GM12878 (cell line): ENCODE results near the gene DAPK2. TPM values are rescaled to one million over a fixed set of nuclear protein-coding genes. Genes with fewer than 3 reads are reported as not detected.

Experiments used
- ATAC-seq: fragments of 200-7000 bp; cut with Tn5 transposase; 3 replicates; pipeline ENCODE4 v1.9.1; 2020; ENCODE audit warnings: mild to moderate bottlenecking, moderate library complexity
- BruUV-seq: library from RNA; stranded (reverse); fragments of 400-500 nt; replicated peaks from 2 replicates; lab custom pipeline; 2021; lab: Mats Ljungman, UMichigan
- CTCF ChIA-PET: fragments of 300-600 bp; sonication (Branson Sonifier 250); formaldehyde crosslinking; extraction: SDS; loops from one replicate; lab custom pipeline; 2021; ENCODE audit warnings: inconsistent platforms; lab: Yijun Ruan, JAX
- POLR2A ChIA-PET: fragments of 350-600 bp; formaldehyde crosslinking; extraction: SDS; loops from one replicate; lab custom pipeline; 2021; ENCODE audit warnings: inconsistent platforms; lab: Charles Lee
- RAD21 ChIA-PET: fragments of 300-600 bp; sonication (Branson Sonifier 250); formaldehyde crosslinking; loops from one replicate; lab custom pipeline; 2023; ENCODE audit warnings: antibody characterized with exemption; ENCODE audit not compliant: unreplicated experiment; lab: Charles Lee
- SMC1A ChIA-PET: fragments of 300-600 bp; sonication (Branson Sonifier 250); formaldehyde crosslinking; loops from one replicate; lab custom pipeline; 2023; ENCODE audit not compliant: unreplicated experiment, uncharacterized antibody; lab: Charles Lee
- DNase-seq: peaks from one replicate; pipeline ENCODE4 v3.0.0-alpha.2; 2011; ENCODE audit warnings: low read depth, low spot score
- FAIRE-seq: peaks from 3 replicates; lab custom pipeline; 2011; peaks lifted over from hg19 to GRCh38; lab: Jason Lieb, UNC
- H2AFZ ChIP-seq: 2 replicates; pipeline ENCODE4 v1.6.0; 2011; ENCODE audit warnings: low read depth, low read length, control low read depth; ENCODE audit not compliant: control insufficient read depth
- H3K27ac ChIP-seq: 2 replicates; pipeline ENCODE4 v1.5.1; 2011; ENCODE audit warnings: control low read depth; ENCODE audit not compliant: control insufficient read depth, insufficient read depth
- H3K27me3 ChIP-seq, 2 experiments: replicated peaks in 1 of 2; 2 replicates each; pipeline versions ENCODE4 v1.6.0 to v1.6.1; 2011; ENCODE audit warnings: low read length in 1 of 2; ENCODE audit not compliant: control insufficient read depth in 2 of 2, insufficient read depth in 2 of 2
- H3K36me3 ChIP-seq, 2 experiments: 2 replicates each; pipeline ENCODE4 v1.5.1; 2011; ENCODE audit warnings: low read length in 1 of 2; ENCODE audit not compliant: control insufficient read depth in 2 of 2, insufficient read depth in 2 of 2
- H3K4me1 ChIP-seq: 2 replicates; pipeline ENCODE4 v1.6.1; 2011; ENCODE audit warnings: mild to moderate bottlenecking, low read length, moderate library complexity, mixed read lengths; ENCODE audit not compliant: control insufficient read depth, insufficient read depth
- H3K4me2 ChIP-seq: 2 replicates; pipeline ENCODE4 v1.6.0; 2011; ENCODE audit warnings: control low read depth; ENCODE audit not compliant: control insufficient read depth, insufficient read depth
- H3K4me3 ChIP-seq: fragments of 200-600 bp; sonication (generic); 2 replicates; pipeline ENCODE4 v1.5.1; 2016
- H3K79me2 ChIP-seq: 2 replicates; pipeline ENCODE4 v1.6.0; 2011; ENCODE audit warnings: low read length; ENCODE audit not compliant: control insufficient read depth, insufficient read depth
- H3K9ac ChIP-seq: 2 replicates; pipeline ENCODE4 v1.8.0; 2011; ENCODE audit warnings: low read length, control low read depth, mixed read lengths; ENCODE audit not compliant: control insufficient read depth, insufficient read depth
- H3K9me3 ChIP-seq: replicated peaks from 3 replicates; pipeline ENCODE4 v1.5.1; 2011; ENCODE audit warnings: mild to moderate bottlenecking, low read length; ENCODE audit not compliant: control insufficient read depth, insufficient read depth
- H4K20me1 ChIP-seq: 2 replicates; pipeline ENCODE4 v1.6.0; 2011; ENCODE audit not compliant: control insufficient read depth, insufficient read depth
- ATF7 ChIP-seq: fragments of 450-650 bp; IDR thresholded peaks from 2 replicates; pipeline ENCODE4 v1.6.1; 2016; ENCODE audit warnings: low read depth, mild to moderate bottlenecking
- EGR1 ChIP-seq, 2 experiments: IDR thresholded peaks; 1 replicate in 1 of 2; 2 replicates in 1 of 2; pipeline ENCODE4 v1.6.1; 2011 to 2012; ENCODE audit warnings: low read depth in 2 of 2, low read length in 2 of 2, borderline replicate concordance in 1 of 2, mild to moderate bottlenecking in 1 of 2, moderate library complexity in 1 of 2
- GATAD2B ChIP-seq: fragments of 450-650 bp; conservative IDR thresholded peaks from 2 replicates; pipeline ENCODE4 v1.6.1; 2017; ENCODE audit warnings: low read depth, mild to moderate bottlenecking, moderate library complexity
- NFYA ChIP-seq: IDR thresholded peaks from 2 replicates; pipeline ENCODE4 v1.6.1; 2011; ENCODE audit warnings: low read depth, mild to moderate bottlenecking, low read length, improper control_type of control experiment, borderline replicate concordance
- RAD51 ChIP-seq: fragments of 450-650 bp; IDR thresholded peaks from 2 replicates; pipeline ENCODE4 v1.6.1; 2016; ENCODE audit warnings: moderate library complexity, mild to moderate bottlenecking, inconsistent platforms
- SIN3A ChIP-seq: IDR thresholded peaks from 2 replicates; pipeline ENCODE4 v1.6.1; 2012; ENCODE audit warnings: low read depth, low read length, improper control_type of control experiment
- TCF7 ChIP-seq: IDR thresholded peaks from 2 replicates; pipeline ENCODE4 v1.6.1; 2014; ENCODE audit warnings: antibody characterized with exemption, borderline replicate concordance
- whole genome bisulfite sequencing: methylation state at CpG from one replicate; pipeline ENCODE4 v1.1.6; 2016; ENCODE audit warnings: low lambda C conversion rate; ENCODE audit not compliant: insufficient replicate concordance, insufficient coverage; ENCODE audit errors: missing lambda C conversion rate; 5-methylcytosine and 5-hydroxymethylcytosine counted together
- in situ Hi-C: fragments of 300-500 bp; cut with MboI; formaldehyde crosslinking; loops from 9 replicates; pipeline ENCODE4 v1.14.3; 2018; ENCODE audit warnings: mixed read lengths
- intact Hi-C: fragments of 100-400 bp; cut with micrococcal nuclease; formaldehyde crosslinking; loops from one replicate; pipeline ENCODE4 v1.14.2; 2022; ENCODE audit not compliant: unreplicated experiment
- polyA plus RNA-seq, 11 experiments: library from polyadenylated mRNA; depleted of rRNA in 4 of 11; unstranded in 6 of 11; stranded (reverse) in 5 of 11; fragments of >200 nt; fragmentation: Nextera tagmentation in 4 of 11; fragmentation: Illumina TruSeq in 1 of 11; extraction: Ambion mirVana in 4 of 11; extraction: Trizol in 1 of 11; gene quantifications; 1 replicate in 1 of 11; 2 replicates in 10 of 11; pipeline versions ENCODE4 v1.2.1 to v1.2.3, GENCODE V29; 2011 to 2016; ENCODE audit warnings: inconsistent platforms in 2 of 11, missing spikeins in 2 of 11, low read depth in 1 of 11
- total RNA-seq, 4 experiments: library from RNA; depleted of rRNA in 3 of 4; stranded (reverse); fragments of >200 nt in 3 of 4; fragmentation: Illumina TruSeq in 1 of 4; extraction: Trizol in 1 of 4; gene quantifications; 2 replicates each; pipeline versions ENCODE4 v1.2.1 to v1.2.3, GENCODE V29; 2013 to 2021
- TF ChIP-seq, protein P1 (sequence below): fragments of 450-650 bp; IDR thresholded peaks from 2 replicates; pipeline ENCODE4 v1.6.1; 2016; ENCODE audit warnings: mild to moderate bottlenecking, moderate library complexity, borderline replicate concordance

Gene DAPK2
- total and polyA plus RNA-seq, 10 of the 15 experiments (the other 5 are each of a cell fraction or from before 2014, with no cell fraction given) = 0.69 to 8.4 (median 4.1) TPM

- TF ChIP-seq, protein P1, sequence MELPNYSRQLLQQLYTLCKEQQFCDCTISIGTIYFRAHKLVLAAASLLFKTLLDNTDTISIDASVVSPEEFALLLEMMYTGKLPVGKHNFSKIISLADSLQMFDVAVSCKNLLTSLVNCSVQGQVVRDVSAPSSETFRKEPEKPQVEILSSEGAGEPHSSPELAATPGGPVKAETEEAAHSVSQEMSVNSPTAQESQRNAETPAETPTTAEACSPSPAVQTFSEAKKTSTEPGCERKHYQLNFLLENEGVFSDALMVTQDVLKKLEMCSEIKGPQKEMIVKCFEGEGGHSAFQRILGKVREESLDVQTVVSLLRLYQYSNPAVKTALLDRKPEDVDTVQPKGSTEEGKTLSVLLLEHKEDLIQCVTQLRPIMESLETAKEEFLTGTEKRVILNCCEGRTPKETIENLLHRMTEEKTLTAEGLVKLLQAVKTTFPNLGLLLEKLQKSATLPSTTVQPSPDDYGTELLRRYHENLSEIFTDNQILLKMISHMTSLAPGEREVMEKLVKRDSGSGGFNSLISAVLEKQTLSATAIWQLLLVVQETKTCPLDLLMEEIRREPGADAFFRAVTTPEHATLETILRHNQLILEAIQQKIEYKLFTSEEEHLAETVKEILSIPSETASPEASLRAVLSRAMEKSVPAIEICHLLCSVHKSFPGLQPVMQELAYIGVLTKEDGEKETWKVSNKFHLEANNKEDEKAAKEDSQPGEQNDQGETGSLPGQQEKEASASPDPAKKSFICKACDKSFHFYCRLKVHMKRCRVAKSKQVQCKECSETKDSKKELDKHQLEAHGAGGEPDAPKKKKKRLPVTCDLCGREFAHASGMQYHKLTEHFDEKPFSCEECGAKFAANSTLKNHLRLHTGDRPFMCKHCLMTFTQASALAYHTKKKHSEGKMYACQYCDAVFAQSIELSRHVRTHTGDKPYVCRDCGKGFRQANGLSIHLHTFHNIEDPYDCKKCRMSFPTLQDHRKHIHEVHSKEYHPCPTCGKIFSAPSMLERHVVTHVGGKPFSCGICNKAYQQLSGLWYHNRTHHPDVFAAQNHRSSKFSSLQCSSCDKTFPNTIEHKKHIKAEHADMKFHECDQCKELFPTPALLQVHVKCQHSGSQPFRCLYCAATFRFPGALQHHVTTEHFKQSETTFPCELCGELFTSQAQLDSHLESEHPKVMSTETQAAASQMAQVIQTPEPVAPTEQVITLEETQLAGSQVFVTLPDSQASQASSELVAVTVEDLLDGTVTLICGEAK = no peak
- TF ChIP-seq TCF7 (no peak), RAD51 (no peak)
Measured at GRCh38 chr15:63933522-63933921, 112.8 kb downstream of the DAPK2 start (continued).

GRCh38 chr15:63931556-63931955, 114.7 kb downstream of the DAPK2 start:
- ChIA-PET SMC1A (no interaction called here), POLR2A (interaction anchor here (0.6 to 2.0 kb wide), 3 partner anchors 10 to 41 kb away, joined by 4 to 6 read pairs (median 5); no protein-coding TSS in a partner anchor), RAD21 (no interaction called here), CTCF (interaction anchor here (0.9 to 3.6 kb wide), 2 partner anchors 14 to 321 kb away, joined by 4 to 18 read pairs; no protein-coding TSS in a partner anchor)
- intact Hi-C loops (no loop called here), in situ Hi-C loops (no loop called here)
- Histone ChIP-seq H2AFZ (no peak overlapping the region), H4K20me1 (no peaks in the 10 kb centered on the region), H3K9ac (no peak overlapping the region), H3K4me2 (no peak overlapping the region), H3K79me2 (no peaks in the 10 kb centered on the region), H3K27ac (no peak overlapping the region), H3K4me3 (no peak overlapping the region), H3K9me3 (no peaks in the 10 kb centered on the region), H3K36me3 (no peaks in the 10 kb centered on the region; a peak in 1 of 4 replicates), H3K27me3 (no peaks in the 10 kb centered on the region), H3K4me1 (no peaks in the 10 kb centered on the region)
- no TSS peak for BruUV-seq
- FAIRE-seq (no peak), ATAC-seq (no peak), DNase-seq (no peak)
- WGBS = 73% methylated on average over 4 of the region's 4 CpGs
- no peak for TF ChIP-seq EGR1 (IDR thresholded peaks at IDR 0.05; ENCODE audit: borderline replicate concordance in 1 of 2, low read depth in 2 of 2, low read length in 2 of 2)
- no peak for TF ChIP-seq GATAD2B
- no peak for TF ChIP-seq SIN3A
- TF ChIP-seq ATF7 = no peak
- TF ChIP-seq NFYA = no peak
